A673 (cell line): ENCODE data around the gene KLHL5. TPM values are rescaled to one million over a fixed set of nuclear protein-coding genes. Genes with fewer than 3 reads are reported as not detected.

Experiments
- BruUV-seq: library from RNA; stranded (reverse); fragments of 400-500 nt; replicated peaks from 2 replicates; lab custom pipeline; 2021; lab: Mats Ljungman, UMichigan
- CTCF ChIA-PET: fragments of 300-600 bp; sonication (Branson Sonifier 250); formaldehyde crosslinking; loops from one replicate; lab custom pipeline; 2022; ENCODE audit warnings: antibody characterized with exemption; lab: Charles Lee
- POLR2A ChIA-PET: fragments of 300-600 bp; sonication (Branson Sonifier 250); formaldehyde crosslinking; loops from one replicate; lab custom pipeline; 2022; ENCODE audit warnings: antibody characterized with exemption; ENCODE audit not compliant: low non-redundant PET; lab: Charles Lee
- DNase-seq: peaks from one replicate; pipeline ENCODE4 v3.0.0-alpha.2; 2015; ENCODE audit warnings: low spot score
- H3K27ac ChIP-seq: fragments of 200-600 bp; sonication (generic); 2 replicates; pipeline ENCODE4 v1.5.1; 2016; ENCODE audit warnings: mixed run types, low read depth, mild to moderate bottlenecking, mixed read lengths, antibody characterized with exemption, low read length; ENCODE audit not compliant: poor library complexity, severe bottlenecking
- H3K27me3 ChIP-seq: fragments of 200-600 bp; sonication (generic); replicated peaks from 2 replicates; pipeline ENCODE4 v1.6.1; 2017; ENCODE audit warnings: mixed run types, low read depth, mild to moderate bottlenecking, mixed read lengths, antibody characterized with exemption, low read length; ENCODE audit not compliant: insufficient read depth, poor library complexity
- H3K36me3 ChIP-seq: fragments of 200-600 bp; sonication (generic); 2 replicates; pipeline ENCODE4 v1.6.1; 2016; ENCODE audit warnings: mixed run types, mild to moderate bottlenecking, mixed read lengths, antibody characterized with exemption, low read length; ENCODE audit not compliant: insufficient read depth, poor library complexity, severe bottlenecking
- H3K4me1 ChIP-seq: fragments of 200-600 bp; sonication (generic); 2 replicates; pipeline ENCODE4 v1.6.1; 2017; ENCODE audit warnings: mixed run types, mild to moderate bottlenecking, mixed read lengths, antibody characterized with exemption, low read length; ENCODE audit not compliant: insufficient read depth, poor library complexity, severe bottlenecking
- H3K4me3 ChIP-seq: fragments of 200-600 bp; sonication (generic); 2 replicates; pipeline ENCODE4 v1.5.1; 2016; ENCODE audit warnings: low read depth, mixed run types, mild to moderate bottlenecking, mixed read lengths, low read length; ENCODE audit not compliant: poor library complexity, severe bottlenecking
- H3K9me3 ChIP-seq: fragments of 200-600 bp; sonication (generic); 2 replicates; pipeline ENCODE4 v1.6.1; 2016; ENCODE audit warnings: mixed run types, low read depth, mild to moderate bottlenecking, mixed read lengths, antibody characterized with exemption, low read length; ENCODE audit not compliant: poor library complexity, severe bottlenecking
- CTCF ChIP-seq: fragments of 300-800, 200-600 bp; sonication (generic); conservative IDR thresholded peaks from 2 replicates; pipeline ENCODE4 v1.5.1; 2017; ENCODE audit warnings: low read depth, mild to moderate bottlenecking, antibody characterized with exemption, low read length, moderate library complexity, mixed read lengths
- EZH2 ChIP-seq: fragments of 200-600 bp; sonication (generic); IDR thresholded peaks from 2 replicates; pipeline ENCODE4 v1.6.1; 2017; ENCODE audit warnings: borderline replicate concordance, low read depth, mild to moderate bottlenecking, mixed read lengths, antibody characterized with exemption, low read length; ENCODE audit not compliant: poor library complexity, severe bottlenecking
- intact Hi-C: fragments of 100-400 bp; cut with micrococcal nuclease; formaldehyde crosslinking; loops from one replicate; pipeline ENCODE4 v1.10.0; 2022; ENCODE audit not compliant: unreplicated experiment
- total RNA-seq: library from RNA; stranded (reverse); gene quantifications from 2 replicates; pipeline ENCODE4 v1.2.3, GENCODE V29; 2021

Gene KLHL5
- total RNA-seq, 1 experiment from 2014 or later: 21.6 TPM

- Histone ChIP-seq H3K27me3 (no peaks in the 10 kb centered on the region), H3K4me3 (peak overlapping the region; percentile 70), H3K4me1 (peaks cover 13% of the 10 kb centered on the region), H3K36me3 (no peaks in the 10 kb centered on the region), H3K9me3 (no peaks in the 10 kb centered on the region), H3K27ac (no peak overlapping the region)
- no peak for DNase-seq
- intact Hi-C loops: no loop called here
- BruUV-seq: no TSS peak
- POLR2A ChIA-PET: no interaction called here
- CTCF ChIA-PET: no interaction called here
- no peak for TF ChIP-seq EZH2
- TF ChIP-seq CTCF: no peak
These were observed 16.8 kb upstream of the KLHL5 start for GRCh38 chr4:39044956-39045826.

DNA sequence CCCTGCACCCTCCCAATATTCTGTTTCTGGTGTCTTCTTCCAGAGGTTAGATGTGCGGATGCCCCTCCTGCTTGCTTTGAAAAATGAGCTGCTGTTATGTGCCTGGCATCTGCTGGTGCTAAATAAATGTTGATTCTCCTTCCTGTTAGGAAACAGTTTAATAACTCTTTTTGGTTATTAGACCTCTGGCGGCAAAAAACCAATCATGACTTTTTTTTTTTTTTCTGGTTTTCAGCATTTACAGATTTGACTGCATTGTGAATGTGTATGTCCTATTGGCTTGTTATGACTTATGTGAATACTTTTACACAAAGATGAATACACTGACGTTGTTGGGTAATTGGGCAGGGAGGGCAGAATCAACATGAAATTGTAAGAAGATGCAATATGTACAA, 16.2 kb upstream of the KLHL5 start:
- peaks cover 13% of the 10 kb centered on the region for H3K4me1 ChIP-seq
- DNase-seq: no peak
- no peaks in the 10 kb centered on the region for H3K36me3 ChIP-seq
- no peak overlapping the region for H3K27ac ChIP-seq
- no TSS peak for BruUV-seq
- ChIA-PET CTCF (no interaction called here), POLR2A (no interaction called here)
- TF ChIP-seq EZH2 (no peak), CTCF (no peak)
- peak overlapping the region; percentile 70 for H3K4me3 ChIP-seq
- no peaks in the 10 kb centered on the region for H3K9me3 ChIP-seq
- intact Hi-C loops: no loop called here
- H3K27me3 ChIP-seq: no peaks in the 10 kb centered on the region

GRCh38 chr4:39046249-39046648, 15.8 kb upstream of the KLHL5 start:
- DNase-seq: no peak
- ChIA-PET CTCF (no interaction called here), POLR2A (no interaction called here)
- no peaks in the 10 kb centered on the region for H3K9me3 ChIP-seq
- intact Hi-C loops: no loop called here
- peaks cover 13% of the 10 kb centered on the region for H3K4me1 ChIP-seq
- no peak overlapping the region for H3K27ac ChIP-seq
- no peak overlapping the region for H3K4me3 ChIP-seq
- no peaks in the 10 kb centered on the region for H3K36me3 ChIP-seq
- BruUV-seq: TSS peak; percentile 49
- H3K27me3 ChIP-seq: no peaks in the 10 kb centered on the region
- TF ChIP-seq CTCF (no peak), EZH2 (no peak)
